K562 (cell line): ENCODE measurements around the gene BIRC7. TPM values are rescaled to one million over a fixed set of nuclear protein-coding genes. Genes with fewer than 3 reads are reported as not detected.

Experiments
- HCFC1 ChIP-seq: IDR thresholded peaks from 2 replicates; pipeline ENCODE4 v1.6.1; 2012; ENCODE audit warnings: low read depth, low read length, improper control_type of control experiment
- JUND ChIP-seq, 2 experiments: IDR thresholded peaks; 2 replicates in 1 of 2; 3 replicates in 1 of 2; pipeline ENCODE4 v1.6.1; 2011; ENCODE audit warnings: borderline replicate concordance in 2 of 2, low read depth in 2 of 2, low read length in 2 of 2, improper control_type of control experiment in 1 of 2, missing biosample characterization in 1 of 2, missing genetic modification characterization in 1 of 2, missing genetic modification reagents in 1 of 2
- MTA3 ChIP-seq: fragments of 450-650 bp; formaldehyde crosslinking; IDR thresholded peaks from 2 replicates; pipeline ENCODE4 v1.6.1; 2017; ENCODE audit warnings: mild to moderate bottlenecking, borderline replicate concordance
- NRF1 ChIP-seq, 2 experiments: fragments of 450-650 bp; IDR thresholded peaks in 1 of 2; conservative IDR thresholded peaks in 1 of 2; 2 replicates each; pipeline ENCODE4 v1.6.1; 2014; ENCODE audit warnings: mild to moderate bottlenecking in 2 of 2
- PATZ1 ChIP-seq: fragments of 250-450 bp; sonication (Bioruptor Pico); IDR thresholded peaks from 2 replicates; pipeline ENCODE4 v1.5.0; 2020; ENCODE audit warnings: mild to moderate bottlenecking, borderline replicate concordance
- THRB ChIP-seq: fragments of 450-650 bp; formaldehyde crosslinking; conservative IDR thresholded peaks from 2 replicates; pipeline ENCODE4 v1.4.0; 2022; ENCODE audit warnings: mild to moderate bottlenecking, missing genetic modification characterization
- TRIM28 ChIP-seq: fragments of 450-650 bp; IDR thresholded peaks from 2 replicates; pipeline ENCODE4 v1.6.1; 2017
- ZBTB7A ChIP-seq: IDR thresholded peaks from 2 replicates; pipeline ENCODE4 v1.6.1; 2011; ENCODE audit warnings: low read depth, mild to moderate bottlenecking, low read length, moderate library complexity, borderline replicate concordance; ENCODE audit not compliant: control insufficient read depth
- ZMIZ1 ChIP-seq, 2 experiments: fragments of 150-350 bp in 1 of 2; IDR thresholded peaks; 2 replicates each; pipeline ENCODE4 v1.6.1; 2012 to 2016; ENCODE audit warnings: low read depth in 2 of 2, low read length in 2 of 2, mild to moderate bottlenecking in 1 of 2, moderate library complexity in 1 of 2
- polyA plus RNA-seq, 8 experiments: library from polyadenylated mRNA; depleted of rRNA in 4 of 8; stranded (reverse) in 5 of 8; unstranded in 3 of 8; fragments of >200 nt; fragmentation: Nextera tagmentation in 2 of 8; fragmentation: Illumina TruSeq in 1 of 8; extraction: Ambion mirVana in 2 of 8; extraction: Trizol in 1 of 8; gene quantifications; 2 replicates each; pipeline versions ENCODE4 v1.2.1 to v1.2.3, GENCODE V29; 2011 to 2014; ENCODE audit warnings: inconsistent platforms in 1 of 8, missing spikeins in 1 of 8
- total RNA-seq, 7 experiments: library from RNA; depleted of rRNA in 6 of 7; stranded (reverse); fragments of >200 nt in 6 of 7; fragmentation: Illumina TruSeq in 2 of 7; extraction: Trizol in 2 of 7; gene quantifications; 2 replicates each; pipeline versions ENCODE4 v1.2.1 to v1.2.3, GENCODE V29; 2011 to 2021; ENCODE audit warnings: low replicate concordance in 1 of 7
- TF ChIP-seq, protein P1 (sequence below): sonication (generic); formaldehyde crosslinking; IDR thresholded peaks from 2 replicates; pipeline ENCODE4 v1.8.0; 2023; ENCODE audit warnings: mild to moderate bottlenecking, missing genetic modification reagents
- TF ChIP-seq, protein P2 (sequence below): fragments of 450-650 bp; formaldehyde crosslinking; IDR thresholded peaks from 2 replicates; pipeline ENCODE4 v1.4.0; 2020; ENCODE audit warnings: mild to moderate bottlenecking, moderate library complexity

The BIRC7 gene
- total and polyA plus RNA-seq, 9 of the 15 experiments (the other 6 are each of a cell fraction or from before 2014, with no cell fraction given), result 0.14 to 0.19 (median 0.16) TPM; not detected in 5

DNA sequence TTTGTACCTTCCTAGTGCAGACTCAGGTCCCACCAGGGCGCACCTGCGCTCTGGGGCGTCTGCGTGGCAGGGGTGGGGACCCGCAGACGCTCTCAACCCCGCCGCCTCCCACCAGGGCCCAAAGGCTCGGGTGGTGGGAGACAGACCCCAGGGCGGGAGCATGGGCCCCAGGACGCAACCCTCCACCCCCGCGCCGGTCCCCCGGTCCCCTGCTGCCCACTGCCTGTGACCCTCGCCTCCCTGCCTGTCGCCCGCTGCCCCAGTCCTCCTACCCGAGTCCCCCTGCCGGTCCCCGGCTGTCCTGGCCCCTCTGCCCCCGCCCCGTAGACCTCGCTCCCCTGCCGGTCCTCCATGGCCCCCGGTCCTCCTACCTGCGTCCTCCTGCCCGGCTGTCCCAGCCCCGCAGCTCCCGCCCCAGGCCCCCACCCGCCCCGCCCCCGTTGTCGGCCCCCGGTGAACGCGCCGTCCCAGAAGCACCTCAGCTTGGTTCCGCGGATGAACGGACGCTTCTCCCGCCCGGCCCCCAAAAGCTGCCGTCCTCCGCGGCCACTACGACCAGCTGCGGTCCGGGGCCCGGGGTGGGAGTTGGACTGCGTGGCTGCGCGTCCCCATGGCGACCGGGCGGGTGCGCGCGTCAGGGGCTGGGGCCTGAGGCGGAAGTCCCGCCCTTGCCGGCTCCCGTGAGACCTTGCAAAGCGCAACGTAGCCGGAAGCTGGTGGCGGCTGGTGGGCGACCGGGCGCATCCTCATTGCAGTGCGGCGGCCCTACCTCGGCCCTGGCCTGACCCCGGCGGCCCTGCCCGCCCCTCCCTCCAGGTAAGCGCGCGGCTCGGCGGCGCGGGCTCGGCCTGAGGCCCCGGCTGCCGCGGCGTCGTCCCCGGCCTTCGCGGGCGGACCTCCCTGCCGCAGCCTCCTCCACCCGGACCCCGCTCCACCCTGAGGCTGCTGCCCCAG, 36.7 kb downstream of the BIRC7 start, which contains the start of gene ARFGAP1 (continued):
- TF ChIP-seq PATZ1 (CRISPR knock-in tag), result no peak
- no peak for TF ChIP-seq TRIM28
- peak; percentile 75 to 79 for TF ChIP-seq NRF1 (conservative IDR thresholded peaks at IDR 0.05 in 1 of 2, IDR thresholded peaks at IDR 0.05 in 1 of 2)
- TF ChIP-seq MTA3, result 0 out of 2 replicates have a peak, but pooled peaks have one; percentile 27
- 0 out of 4 replicates have a peak, but pooled peaks of 1 of the 2 experiments have one; percentile 40 for TF ChIP-seq ZMIZ1 (IDR thresholded peaks at IDR 0.05; ENCODE audit: low read depth in 2 of 2, low read length in 2 of 2)
- TF ChIP-seq THRB, result no peak
- TF ChIP-seq JUND (IDR thresholded peaks at IDR 0.05; ENCODE audit: borderline replicate concordance, low read depth, low read length), result 0 out of 2 replicates have a peak, but pooled peaks have one; percentile 19
- TF ChIP-seq JUND (tag; IDR thresholded peaks at IDR 0.05; ENCODE audit: borderline replicate concordance, low read depth, low read length), result no peak
- TF ChIP-seq HCFC1, result peak; percentile 70
- TF ChIP-seq ZBTB7A, result peak; percentile 45; the same call in 1 of the 2 replicates
- TF ChIP-seq, protein P1, sequence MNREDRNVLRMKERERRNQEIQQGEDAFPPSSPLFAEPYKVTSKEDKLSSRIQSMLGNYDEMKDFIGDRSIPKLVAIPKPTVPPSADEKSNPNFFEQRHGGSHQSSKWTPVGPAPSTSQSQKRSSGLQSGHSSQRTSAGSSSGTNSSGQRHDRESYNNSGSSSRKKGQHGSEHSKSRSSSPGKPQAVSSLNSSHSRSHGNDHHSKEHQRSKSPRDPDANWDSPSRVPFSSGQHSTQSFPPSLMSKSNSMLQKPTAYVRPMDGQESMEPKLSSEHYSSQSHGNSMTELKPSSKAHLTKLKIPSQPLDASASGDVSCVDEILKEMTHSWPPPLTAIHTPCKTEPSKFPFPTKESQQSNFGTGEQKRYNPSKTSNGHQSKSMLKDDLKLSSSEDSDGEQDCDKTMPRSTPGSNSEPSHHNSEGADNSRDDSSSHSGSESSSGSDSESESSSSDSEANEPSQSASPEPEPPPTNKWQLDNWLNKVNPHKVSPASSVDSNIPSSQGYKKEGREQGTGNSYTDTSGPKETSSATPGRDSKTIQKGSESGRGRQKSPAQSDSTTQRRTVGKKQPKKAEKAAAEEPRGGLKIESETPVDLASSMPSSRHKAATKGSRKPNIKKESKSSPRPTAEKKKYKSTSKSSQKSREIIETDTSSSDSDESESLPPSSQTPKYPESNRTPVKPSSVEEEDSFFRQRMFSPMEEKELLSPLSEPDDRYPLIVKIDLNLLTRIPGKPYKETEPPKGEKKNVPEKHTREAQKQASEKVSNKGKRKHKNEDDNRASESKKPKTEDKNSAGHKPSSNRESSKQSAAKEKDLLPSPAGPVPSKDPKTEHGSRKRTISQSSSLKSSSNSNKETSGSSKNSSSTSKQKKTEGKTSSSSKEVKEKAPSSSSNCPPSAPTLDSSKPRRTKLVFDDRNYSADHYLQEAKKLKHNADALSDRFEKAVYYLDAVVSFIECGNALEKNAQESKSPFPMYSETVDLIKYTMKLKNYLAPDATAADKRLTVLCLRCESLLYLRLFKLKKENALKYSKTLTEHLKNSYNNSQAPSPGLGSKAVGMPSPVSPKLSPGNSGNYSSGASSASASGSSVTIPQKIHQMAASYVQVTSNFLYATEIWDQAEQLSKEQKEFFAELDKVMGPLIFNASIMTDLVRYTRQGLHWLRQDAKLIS (CRISPR knock-in tag), result no peak
- TF ChIP-seq, protein P2, sequence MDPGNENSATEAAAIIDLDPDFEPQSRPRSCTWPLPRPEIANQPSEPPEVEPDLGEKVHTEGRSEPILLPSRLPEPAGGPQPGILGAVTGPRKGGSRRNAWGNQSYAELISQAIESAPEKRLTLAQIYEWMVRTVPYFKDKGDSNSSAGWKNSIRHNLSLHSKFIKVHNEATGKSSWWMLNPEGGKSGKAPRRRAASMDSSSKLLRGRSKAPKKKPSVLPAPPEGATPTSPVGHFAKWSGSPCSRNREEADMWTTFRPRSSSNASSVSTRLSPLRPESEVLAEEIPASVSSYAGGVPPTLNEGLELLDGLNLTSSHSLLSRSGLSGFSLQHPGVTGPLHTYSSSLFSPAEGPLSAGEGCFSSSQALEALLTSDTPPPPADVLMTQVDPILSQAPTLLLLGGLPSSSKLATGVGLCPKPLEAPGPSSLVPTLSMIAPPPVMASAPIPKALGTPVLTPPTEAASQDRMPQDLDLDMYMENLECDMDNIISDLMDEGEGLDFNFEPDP (CRISPR knock-in tag), result no peak
